Osteoblast (primary cell): ENCODE results near the gene RGL3. TPM values are rescaled to one million over a fixed set of nuclear protein-coding genes. Genes with fewer than 3 reads are reported as not detected.

Source experiments
- DNase-seq: peaks from one replicate; pipeline ENCODE4 v3.0.0; 2011; ENCODE audit warnings: low spot score, mixed read lengths; ENCODE audit not compliant: insufficient read length; ENCODE audit errors: missing footprints
- H2AFZ ChIP-seq: 2 replicates; pipeline ENCODE4 v1.6.0; 2011; ENCODE audit warnings: mild to moderate bottlenecking, low read length
- H3K27ac ChIP-seq: 2 replicates; pipeline ENCODE4 v1.5.1; 2011; ENCODE audit warnings: mild to moderate bottlenecking, low read depth, low read length, moderate library complexity
- H3K27me3 ChIP-seq: 2 replicates; pipeline ENCODE4 v1.6.0; 2012; ENCODE audit warnings: mild to moderate bottlenecking, control low read depth, inconsistent platforms, low read length, moderate library complexity; ENCODE audit not compliant: insufficient read depth
- H3K36me3 ChIP-seq: 2 replicates; pipeline ENCODE4 v1.5.1; 2011; ENCODE audit warnings: mild to moderate bottlenecking, low read length, control low read depth, moderate library complexity; ENCODE audit not compliant: insufficient read depth
- H3K4me1 ChIP-seq: 2 replicates; pipeline ENCODE4 v1.5.1; 2011; ENCODE audit warnings: mild to moderate bottlenecking, low read length, control low read depth, moderate library complexity; ENCODE audit not compliant: insufficient read depth
- H3K4me2 ChIP-seq: 2 replicates; pipeline ENCODE4 v1.6.0; 2011; ENCODE audit warnings: mild to moderate bottlenecking, low read length; ENCODE audit not compliant: insufficient read depth
- H3K4me3 ChIP-seq: fragments of 200-600 bp; sonication (generic); 3 replicates; pipeline ENCODE4 v1.5.1; 2012; ENCODE audit warnings: mild to moderate bottlenecking, low read length, inconsistent platforms; ENCODE audit not compliant: insufficient read depth
- H3K79me2 ChIP-seq: 2 replicates; pipeline ENCODE4 v1.6.0; 2012; ENCODE audit warnings: mild to moderate bottlenecking, low read length, control low read depth, inconsistent platforms; ENCODE audit not compliant: insufficient read depth
- H3K9me3 ChIP-seq: 2 replicates; pipeline ENCODE4 v1.5.1; 2011; ENCODE audit warnings: low read depth, low read length, control low read depth
- H4K20me1 ChIP-seq: 2 replicates; pipeline ENCODE4 v1.6.0; 2012; ENCODE audit warnings: mild to moderate bottlenecking, low read length, control low read depth; ENCODE audit not compliant: insufficient read depth
- CTCF ChIP-seq: IDR thresholded peaks from 2 replicates; pipeline ENCODE4 v1.5.1; 2011; ENCODE audit warnings: mild to moderate bottlenecking, low read depth, low read length, moderate library complexity; ENCODE audit errors: extremely low read depth
- total RNA-seq: library from RNA; depleted of rRNA; stranded (reverse); fragments of >200 nt; gene quantifications from 2 replicates; pipeline ENCODE4 v1.2.3, GENCODE V29; 2012

Gene RGL3
- total RNA-seq, 1 donor: 0.36 TPM

DNA sequence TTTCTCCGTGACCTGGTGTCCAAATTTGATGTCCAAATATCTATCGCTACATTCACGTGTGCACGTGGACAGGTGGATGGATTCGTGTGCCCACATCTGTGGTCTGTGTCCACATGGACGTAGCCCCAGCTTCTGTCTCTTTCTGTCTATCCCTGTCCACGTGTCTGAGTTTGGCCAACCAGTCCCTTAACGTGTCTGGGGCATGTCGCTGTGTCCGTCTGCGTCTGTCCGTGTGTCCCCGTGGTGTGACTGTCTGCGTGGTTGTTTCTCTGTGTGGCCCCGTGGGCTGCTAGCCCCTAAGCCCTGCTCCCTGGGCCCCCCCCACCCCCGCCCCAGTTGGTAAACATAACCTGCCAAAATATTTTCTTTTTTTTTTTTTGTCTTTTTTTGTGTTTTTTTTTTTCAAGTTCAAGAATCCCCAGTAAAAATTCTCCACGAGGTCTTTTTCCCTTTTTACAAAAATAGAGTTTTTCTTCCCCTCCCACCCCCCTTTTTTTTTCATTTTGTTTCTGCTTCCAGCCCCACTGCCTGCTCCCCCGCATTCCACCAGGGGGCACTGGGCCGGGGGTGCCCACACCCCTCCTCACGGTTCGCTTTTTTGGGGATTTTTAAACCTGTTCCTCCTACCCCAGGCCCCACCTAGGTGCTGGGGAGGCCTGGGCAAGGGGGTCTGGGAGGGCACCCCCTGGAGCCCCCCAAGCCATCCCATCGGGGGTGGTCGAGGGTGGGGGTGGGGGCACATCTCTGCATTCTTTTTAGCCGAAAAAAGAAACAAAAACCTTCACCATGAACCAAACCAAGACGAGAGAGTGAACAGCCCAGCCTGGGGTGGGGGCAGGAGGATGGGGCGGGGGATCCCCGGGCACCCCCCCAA lies 34.6 kb upstream of the RGL3 start:
- peak; percentile 90 for DNase-seq
- Histone ChIP-seq H3K79me2 (no peaks in the 10 kb centered on the region), H3K4me1 (no peaks in the 10 kb centered on the region), H3K9me3 (no peaks in the 10 kb centered on the region), H3K27me3 (no peaks in the 10 kb centered on the region), H3K27ac (no peak overlapping the region), H3K36me3 (no peaks in the 10 kb centered on the region), H3K4me3 (no peak overlapping the region), H2AFZ (no peak overlapping the region), H4K20me1 (no peaks in the 10 kb centered on the region), H3K4me2 (no peak overlapping the region)
- peak; percentile 24 for TF ChIP-seq CTCF

- no peaks in the 10 kb centered on the region for H3K4me1 ChIP-seq
- H3K79me2 ChIP-seq: no peaks in the 10 kb centered on the region
- H3K4me3 ChIP-seq: peak overlapping the region; percentile 19
- H3K36me3 ChIP-seq: peaks cover 4% of the 10 kb centered on the region
- no peak overlapping the region for H2AFZ ChIP-seq
- DNase-seq: peak; percentile 81
- H3K9me3 ChIP-seq: no peaks in the 10 kb centered on the region
- H3K27me3 ChIP-seq: no peaks in the 10 kb centered on the region
- peak overlapping the region; percentile 67 for H3K4me2 ChIP-seq
- H3K27ac ChIP-seq: no peak overlapping the region
- peak; percentile 29 for TF ChIP-seq CTCF
- no peaks in the 10 kb centered on the region for H4K20me1 ChIP-seq
Observed at GRCh38 chr19:11452620-11453310, 33.7 kb upstream of the RGL3 start.

- H3K9me3 ChIP-seq: no peaks in the 10 kb centered on the region
- no peaks in the 10 kb centered on the region for H3K4me1 ChIP-seq
- no peaks in the 10 kb centered on the region for H3K79me2 ChIP-seq
- TF ChIP-seq CTCF: no peak
- H2AFZ ChIP-seq: peak overlapping the region; percentile 51
- H3K36me3 ChIP-seq: peaks cover 7% of the 10 kb centered on the region
- peak; percentile 82 for DNase-seq
- H3K27me3 ChIP-seq: no peaks in the 10 kb centered on the region
- peak overlapping the region; percentile 19 for H3K4me3 ChIP-seq
- H3K4me2 ChIP-seq: peak overlapping the region; percentile 67
- H3K27ac ChIP-seq: no peak overlapping the region
- no peaks in the 10 kb centered on the region for H4K20me1 ChIP-seq
Observed at GRCh38 chr19:11451871-11452619, 32.9 kb upstream of the RGL3 start.
